ENCODE measurements around the gene KCNMA1. TPM values are rescaled to one million over a fixed set of nuclear protein-coding genes. Genes with fewer than 3 reads are reported as not detected.

KCNMA1 gene
- total RNA-seq, 1 experiment from 2014 or later, result 0.70 TPM

- CTCF ChIA-PET, result interaction anchor here (1.0 to 2.4 kb wide), 4 partner anchors 136 to 476 kb away, joined by 6 to 8 read pairs (median 8); no protein-coding TSS in a partner anchor
- 0 out of 2 replicates have a peak, but pooled peaks cover 7% of the 10 kb centered on the region for H3K9me3 ChIP-seq (ENCODE audit: insufficient read depth, low read depth)
- peaks cover 11% of the 10 kb centered on the region; the same call in 1 of the 2 replicates for H3K4me1 ChIP-seq (replicated peaks; ENCODE audit: insufficient read depth)
- DNase-seq, result no peak
- no peak overlapping the region for H3K4me3 ChIP-seq
- intact Hi-C loops (cut with micrococcal nuclease; ENCODE audit: unreplicated experiment), result loop anchor here (1.0 to 5.0 kb wide), 5 partner anchors 134 to 467 kb away; no protein-coding TSS in a partner anchor
- peak overlapping the region; percentile 0; the same call in 1 of the 2 replicates for H3K4me2 ChIP-seq
- H2AFZ ChIP-seq, result no peak overlapping the region
- no peak overlapping the region for H3K27ac ChIP-seq
- H3F3A ChIP-seq (ENCODE audit: insufficient read depth, low read depth), result peaks cover 15% of the 10 kb centered on the region
- POLR2A ChIA-PET (ENCODE audit: unreplicated experiment), result no interaction called here
- no peaks in the 10 kb centered on the region for H4K20me1 ChIP-seq (ENCODE audit: insufficient read depth)
- no TSS peak for BruUV-seq (replicated peaks)
- H3K36me3 ChIP-seq (ENCODE audit: low read depth), result no peaks in the 10 kb centered on the region
- no peaks in the 10 kb centered on the region for H3K79me2 ChIP-seq (ENCODE audit: low read depth)
- TF ChIP-seq, protein P1, sequence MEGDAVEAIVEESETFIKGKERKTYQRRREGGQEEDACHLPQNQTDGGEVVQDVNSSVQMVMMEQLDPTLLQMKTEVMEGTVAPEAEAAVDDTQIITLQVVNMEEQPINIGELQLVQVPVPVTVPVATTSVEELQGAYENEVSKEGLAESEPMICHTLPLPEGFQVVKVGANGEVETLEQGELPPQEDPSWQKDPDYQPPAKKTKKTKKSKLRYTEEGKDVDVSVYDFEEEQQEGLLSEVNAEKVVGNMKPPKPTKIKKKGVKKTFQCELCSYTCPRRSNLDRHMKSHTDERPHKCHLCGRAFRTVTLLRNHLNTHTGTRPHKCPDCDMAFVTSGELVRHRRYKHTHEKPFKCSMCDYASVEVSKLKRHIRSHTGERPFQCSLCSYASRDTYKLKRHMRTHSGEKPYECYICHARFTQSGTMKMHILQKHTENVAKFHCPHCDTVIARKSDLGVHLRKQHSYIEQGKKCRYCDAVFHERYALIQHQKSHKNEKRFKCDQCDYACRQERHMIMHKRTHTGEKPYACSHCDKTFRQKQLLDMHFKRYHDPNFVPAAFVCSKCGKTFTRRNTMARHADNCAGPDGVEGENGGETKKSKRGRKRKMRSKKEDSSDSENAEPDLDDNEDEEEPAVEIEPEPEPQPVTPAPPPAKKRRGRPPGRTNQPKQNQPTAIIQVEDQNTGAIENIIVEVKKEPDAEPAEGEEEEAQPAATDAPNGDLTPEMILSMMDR (conservative IDR thresholded peaks at IDR 0.05), result no peak
- TF ChIP-seq EZH2 (IDR thresholded peaks at IDR 0.05; ENCODE audit: low read depth), result no peak
- H3K9me2 ChIP-seq (ENCODE audit: insufficient read depth), result no peaks in the 10 kb centered on the region
- no peaks in the 10 kb centered on the region for H3K27me3 ChIP-seq (ENCODE audit: insufficient read depth, low read depth)
These were observed 3.7 kb upstream of the KCNMA1 start for GRCh38 chr10:77641344-77641743.

DNA sequence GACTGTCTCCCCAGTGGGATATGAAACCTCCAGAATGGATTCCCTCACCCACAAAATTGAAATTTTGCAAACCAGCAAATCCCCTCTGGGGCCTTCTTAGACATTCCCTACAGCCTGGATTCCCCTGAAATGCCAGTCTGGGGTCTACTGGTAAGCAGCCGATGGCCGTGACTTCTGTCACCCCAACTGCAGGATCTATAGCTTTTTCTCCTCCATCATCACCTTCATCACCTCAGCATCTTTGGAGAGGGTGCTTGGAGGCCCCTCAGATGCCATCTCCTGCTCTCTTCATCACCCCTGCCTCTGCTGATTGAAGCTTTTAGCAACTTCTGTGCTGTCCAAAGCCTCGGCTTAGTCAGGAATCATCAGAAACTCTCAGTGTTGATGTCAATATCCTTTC lies 2.6 kb upstream of the KCNMA1 start:
- Histone ChIP-seq H3K36me3 (ENCODE audit: low read depth) (no peaks in the 10 kb centered on the region), H3K9me3 (ENCODE audit: insufficient read depth, low read depth) (0 out of 2 replicates have a peak, but pooled peaks cover 7% of the 10 kb centered on the region), H2AFZ (no peak overlapping the region), H3K4me1 (replicated peaks; ENCODE audit: insufficient read depth) (peaks cover 19% of the 10 kb centered on the region), H3K27ac (no peak overlapping the region), H3K27me3 (ENCODE audit: insufficient read depth, low read depth) (no peaks in the 10 kb centered on the region), H3K4me2 (no peak overlapping the region), H3K79me2 (ENCODE audit: low read depth) (no peaks in the 10 kb centered on the region), H3F3A (ENCODE audit: insufficient read depth, low read depth) (peaks cover 15% of the 10 kb centered on the region), H3K9me2 (ENCODE audit: insufficient read depth) (no peaks in the 10 kb centered on the region), H3K4me3 (no peak overlapping the region), H4K20me1 (ENCODE audit: insufficient read depth) (no peaks in the 10 kb centered on the region)
- ChIA-PET POLR2A (ENCODE audit: unreplicated experiment) (no interaction called here), CTCF (interaction anchor here (2.4 kb wide), 1 partner anchor 135 kb away, joined by 8 read pairs; no protein-coding TSS in a partner anchor)
- BruUV-seq (replicated peaks), result no TSS peak
- no peak for DNase-seq
- intact Hi-C loops (cut with micrococcal nuclease; ENCODE audit: unreplicated experiment), result loop anchor here (5.0 kb wide), 2 partner anchors 133 to 148 kb away; no protein-coding TSS in a partner anchor
- TF ChIP-seq, protein P1 (conservative IDR thresholded peaks at IDR 0.05), result no peak
- TF ChIP-seq EZH2 (IDR thresholded peaks at IDR 0.05; ENCODE audit: low read depth), result no peak

DNA sequence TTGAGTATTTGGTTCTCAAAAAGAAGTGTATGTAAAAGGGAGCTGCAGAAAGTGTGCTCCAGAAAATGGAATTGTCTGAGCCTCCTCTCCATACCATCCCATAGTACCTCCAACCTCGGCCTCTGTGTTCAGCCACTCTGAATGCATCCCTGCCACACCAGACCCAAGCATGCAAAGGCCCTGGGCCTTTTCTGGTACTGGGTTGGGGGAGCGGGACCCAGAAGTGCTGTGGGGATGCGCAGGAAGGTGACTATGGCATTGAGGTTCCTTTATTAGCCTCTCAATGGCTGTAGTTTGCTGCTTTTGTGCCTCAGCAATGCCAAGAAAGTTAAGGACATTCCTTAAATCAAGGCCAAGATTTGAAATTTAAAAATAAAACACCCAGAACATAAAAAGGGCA lies 2.1 kb upstream of the KCNMA1 start:
- intact Hi-C loops (cut with micrococcal nuclease; ENCODE audit: unreplicated experiment), result loop anchor here (5.0 kb wide), 2 partner anchors 132 to 147 kb away; no protein-coding TSS in a partner anchor
- H3K36me3 ChIP-seq (ENCODE audit: low read depth), result no peaks in the 10 kb centered on the region
- ChIA-PET CTCF (interaction anchor here (2.4 kb wide), 1 partner anchor 134 kb away, joined by 8 read pairs; no protein-coding TSS in a partner anchor), POLR2A (ENCODE audit: unreplicated experiment) (no interaction called here)
- H3K4me1 ChIP-seq (replicated peaks; ENCODE audit: insufficient read depth), result peaks cover 19% of the 10 kb centered on the region
- H3K79me2 ChIP-seq (ENCODE audit: low read depth), result no peaks in the 10 kb centered on the region
- H3K27me3 ChIP-seq (ENCODE audit: insufficient read depth, low read depth), result no peaks in the 10 kb centered on the region
- H3F3A ChIP-seq (ENCODE audit: insufficient read depth, low read depth), result peaks cover 15% of the 10 kb centered on the region
- no peak overlapping the region for H3K4me2 ChIP-seq
- no peaks in the 10 kb centered on the region for H4K20me1 ChIP-seq (ENCODE audit: insufficient read depth)
- no peak overlapping the region for H3K4me3 ChIP-seq
- no peak overlapping the region for H2AFZ ChIP-seq
- no peak for DNase-seq
- H3K27ac ChIP-seq, result no peak overlapping the region
- no peaks in the 10 kb centered on the region for H3K9me2 ChIP-seq (ENCODE audit: insufficient read depth)
- H3K9me3 ChIP-seq (ENCODE audit: insufficient read depth, low read depth), result 0 out of 2 replicates have a peak, but pooled peaks cover 4% of the 10 kb centered on the region
- TF ChIP-seq, protein P1 (conservative IDR thresholded peaks at IDR 0.05), result no peak
- TF ChIP-seq EZH2 (IDR thresholded peaks at IDR 0.05; ENCODE audit: low read depth), result no peak
- BruUV-seq (replicated peaks), result no TSS peak

Data from PC-9 (cell line).